Measurements from ENCODE around the gene CYTH1. TPM values are rescaled to one million over a fixed set of nuclear protein-coding genes. Genes with fewer than 3 reads are reported as not detected.

CYTH1 gene
- total RNA-seq, 1 donor from 2014 or later = 103 TPM

DNA sequence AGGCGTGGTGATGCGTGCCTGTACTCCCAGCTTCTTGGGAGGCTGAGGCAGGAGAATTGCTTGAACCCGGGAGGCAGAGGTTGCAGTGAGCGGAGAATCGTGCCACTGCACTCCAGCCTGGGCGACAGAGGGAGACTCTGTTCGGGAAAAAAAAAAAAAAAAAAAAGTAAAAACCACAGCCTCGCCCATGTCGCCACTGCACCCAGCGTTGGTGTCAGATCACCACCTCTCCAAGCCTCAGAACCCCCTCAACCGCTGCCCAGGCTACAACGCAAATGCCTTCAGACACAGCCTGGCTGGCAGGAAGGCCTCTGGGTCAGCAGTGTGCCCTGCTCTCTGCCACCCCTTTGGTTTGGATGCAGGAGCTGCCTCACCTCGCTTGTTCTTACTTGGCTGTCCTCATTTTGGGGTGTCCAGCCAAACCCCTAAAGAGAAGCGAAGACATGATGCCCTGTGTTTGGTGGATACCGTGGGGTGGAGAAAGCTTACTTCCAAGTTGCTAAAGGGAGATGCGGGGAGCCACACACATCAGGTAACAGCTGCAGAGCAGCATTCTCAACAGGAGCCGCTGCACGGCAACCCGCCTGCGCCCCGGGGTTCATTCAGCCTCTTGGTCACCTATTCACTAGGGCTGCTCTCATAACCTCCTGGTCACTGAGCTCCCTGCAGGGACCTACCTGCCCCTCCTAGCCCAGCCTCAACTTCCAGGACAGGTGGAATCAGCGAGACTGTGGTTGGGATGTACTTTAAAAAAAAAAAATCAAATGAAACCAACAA lies 13.0 kb upstream of the CYTH1 start:
- peaks cover 30% of the 10 kb centered on the region for H3K4me1 ChIP-seq
- TF ChIP-seq, protein P1, sequence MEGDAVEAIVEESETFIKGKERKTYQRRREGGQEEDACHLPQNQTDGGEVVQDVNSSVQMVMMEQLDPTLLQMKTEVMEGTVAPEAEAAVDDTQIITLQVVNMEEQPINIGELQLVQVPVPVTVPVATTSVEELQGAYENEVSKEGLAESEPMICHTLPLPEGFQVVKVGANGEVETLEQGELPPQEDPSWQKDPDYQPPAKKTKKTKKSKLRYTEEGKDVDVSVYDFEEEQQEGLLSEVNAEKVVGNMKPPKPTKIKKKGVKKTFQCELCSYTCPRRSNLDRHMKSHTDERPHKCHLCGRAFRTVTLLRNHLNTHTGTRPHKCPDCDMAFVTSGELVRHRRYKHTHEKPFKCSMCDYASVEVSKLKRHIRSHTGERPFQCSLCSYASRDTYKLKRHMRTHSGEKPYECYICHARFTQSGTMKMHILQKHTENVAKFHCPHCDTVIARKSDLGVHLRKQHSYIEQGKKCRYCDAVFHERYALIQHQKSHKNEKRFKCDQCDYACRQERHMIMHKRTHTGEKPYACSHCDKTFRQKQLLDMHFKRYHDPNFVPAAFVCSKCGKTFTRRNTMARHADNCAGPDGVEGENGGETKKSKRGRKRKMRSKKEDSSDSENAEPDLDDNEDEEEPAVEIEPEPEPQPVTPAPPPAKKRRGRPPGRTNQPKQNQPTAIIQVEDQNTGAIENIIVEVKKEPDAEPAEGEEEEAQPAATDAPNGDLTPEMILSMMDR (IDR thresholded peaks at IDR 0.05) = no peak
- intact Hi-C loops (cut with DNase I) = no loop called here
- H3K36me3 ChIP-seq = peaks cover 60% of the 10 kb centered on the region
- H3K9me3 ChIP-seq = no peaks in the 10 kb centered on the region
- DNase-seq (no peak), ATAC-seq (no peak)
- no peak overlapping the region for H3K4me3 ChIP-seq
- H3K27ac ChIP-seq = no peak overlapping the region
- H3K27me3 ChIP-seq = no peaks in the 10 kb centered on the region

DNA sequence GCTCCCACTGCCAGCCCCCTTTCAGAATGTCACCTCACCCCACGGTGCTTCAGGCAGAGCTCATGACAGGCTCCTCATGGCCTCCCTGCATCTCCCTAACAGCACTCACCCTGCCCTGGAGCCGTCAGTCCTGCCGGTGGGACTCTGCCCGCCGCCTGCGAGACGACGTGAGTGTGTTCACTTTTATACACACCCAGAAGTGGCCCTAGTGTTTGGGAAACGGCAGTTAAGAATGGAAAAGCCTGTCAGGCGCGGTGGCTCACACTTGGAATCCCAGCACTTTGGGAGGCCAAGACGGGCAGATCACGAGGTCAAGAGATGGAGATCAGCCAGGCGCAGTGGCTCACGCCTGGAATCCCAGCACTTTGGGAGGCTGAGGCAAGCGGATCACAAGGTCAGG lies 12.3 kb upstream of the CYTH1 start:
- intact Hi-C loops (cut with DNase I) = no loop called here
- peaks cover 37% of the 10 kb centered on the region for H3K4me1 ChIP-seq

DNA sequence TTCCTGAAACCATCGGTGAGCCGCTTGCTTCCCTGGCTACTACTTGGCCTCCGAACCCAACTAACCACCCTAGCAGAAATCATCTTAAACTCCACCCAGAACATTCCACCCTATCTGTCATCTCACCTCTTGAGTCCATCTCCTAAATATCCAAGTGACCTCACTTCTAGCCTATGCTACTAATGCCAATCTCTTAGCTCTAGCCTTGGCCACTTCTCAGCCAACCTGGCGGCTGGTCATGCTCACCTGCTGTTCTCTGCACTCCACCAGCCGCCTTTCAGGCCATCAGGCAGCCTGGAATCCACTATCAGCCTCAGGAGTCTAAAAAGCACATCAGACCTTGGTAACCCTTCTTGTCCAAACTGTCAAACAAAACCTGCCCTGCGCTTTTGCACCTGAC lies 11.9 kb upstream of the CYTH1 start:
- Histone ChIP-seq H3K36me3 (peaks cover 60% of the 10 kb centered on the region), H3K27me3 (no peaks in the 10 kb centered on the region), H3K4me3 (no peak overlapping the region), H3K9me3 (no peaks in the 10 kb centered on the region), H3K4me1 (peaks cover 41% of the 10 kb centered on the region), H3K27ac (no peak overlapping the region)
- no peak for DNase-seq
- TF ChIP-seq, protein P1 (IDR thresholded peaks at IDR 0.05) = no peak
- intact Hi-C loops (cut with DNase I) = no loop called here
- ATAC-seq = no peak

More for the DNA sequence above, 12.3 kb upstream of the CYTH1 start:
- DNase-seq = no peak
- Histone ChIP-seq H3K9me3 (no peaks in the 10 kb centered on the region), H3K27ac (no peak overlapping the region), H3K4me3 (no peak overlapping the region), H3K36me3 (peaks cover 60% of the 10 kb centered on the region), H3K27me3 (no peaks in the 10 kb centered on the region)
- no peak for ATAC-seq
- TF ChIP-seq, protein P1 (IDR thresholded peaks at IDR 0.05) = no peak

DNA sequence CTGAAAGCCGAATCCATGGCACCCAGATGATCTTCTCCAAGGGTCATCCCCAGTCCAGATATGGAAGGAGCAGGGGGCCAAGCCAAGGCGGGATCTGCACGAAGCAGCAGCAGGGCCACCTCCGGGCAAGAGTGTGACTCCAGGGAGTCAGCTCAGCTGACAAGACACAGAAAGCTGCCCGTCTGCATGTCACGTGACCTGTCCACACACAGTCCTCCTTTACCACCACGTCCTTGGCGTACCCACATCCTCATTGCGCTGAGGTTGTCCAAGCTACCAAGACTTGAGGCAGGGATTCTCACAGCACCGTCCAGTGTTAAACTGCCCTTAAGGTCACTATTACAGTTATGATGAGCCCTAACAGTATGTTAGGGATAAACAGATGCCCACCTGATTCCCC lies 11.3 kb upstream of the CYTH1 start:
- Histone ChIP-seq H3K4me3 (no peak overlapping the region), H3K9me3 (no peaks in the 10 kb centered on the region), H3K27ac (no peak overlapping the region), H3K4me1 (peaks cover 42% of the 10 kb centered on the region), H3K36me3 (peaks cover 54% of the 10 kb centered on the region), H3K27me3 (no peaks in the 10 kb centered on the region)
- ATAC-seq = no peak
- no peak for DNase-seq
- intact Hi-C loops (cut with DNase I) = no loop called here
- TF ChIP-seq, protein P1 (IDR thresholded peaks at IDR 0.05) = no peak

DNA sequence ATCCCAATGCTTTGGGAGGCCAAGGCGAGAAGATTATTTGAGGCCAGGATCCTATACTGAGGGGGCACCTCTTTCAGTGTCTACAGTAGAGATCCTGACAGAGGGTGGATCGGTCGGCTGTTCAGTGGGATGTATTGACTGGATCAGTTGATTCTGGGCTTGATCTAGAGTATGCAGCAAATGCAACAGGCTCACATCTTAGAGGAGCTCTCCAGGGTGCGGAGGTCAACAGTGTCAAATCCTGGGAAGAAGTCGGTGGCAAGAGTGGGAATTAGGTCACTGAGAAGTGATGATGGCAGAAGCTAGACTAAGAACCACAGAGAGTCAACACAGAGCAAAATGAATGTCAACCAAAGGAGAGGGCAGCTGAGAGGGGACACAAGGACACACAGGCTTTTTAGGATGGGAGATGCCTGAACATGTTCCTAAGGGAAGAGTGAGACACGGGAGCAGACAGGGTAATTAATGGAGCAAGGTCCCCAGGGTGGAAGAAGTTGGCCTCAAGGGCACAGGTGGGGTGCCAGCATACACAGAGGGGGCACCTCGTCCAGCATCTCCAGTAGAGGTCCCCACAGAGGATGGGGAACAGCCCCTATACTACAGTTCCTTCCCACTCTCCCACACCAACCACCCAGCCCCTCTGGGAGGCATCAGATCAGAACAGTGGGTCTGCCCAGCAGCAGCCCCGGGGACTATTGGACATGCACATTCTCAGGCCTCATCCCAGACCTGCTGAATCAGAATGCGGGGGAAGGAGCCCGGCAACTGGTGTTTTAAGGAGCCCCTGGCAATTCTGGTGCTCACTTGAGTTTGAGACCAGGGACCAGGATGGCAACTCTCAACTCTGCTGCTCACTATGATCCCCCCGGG lies 10.0 kb upstream of the CYTH1 start:
- Histone ChIP-seq H3K4me3 (no peak overlapping the region), H3K9me3 (no peaks in the 10 kb centered on the region), H3K4me1 (peaks cover 41% of the 10 kb centered on the region), H3K27me3 (no peaks in the 10 kb centered on the region), H3K27ac (peak overlapping the region; percentile 70), H3K36me3 (peaks cover 43% of the 10 kb centered on the region)
- intact Hi-C loops (cut with DNase I) = no loop called here
- TF ChIP-seq, protein P1 (IDR thresholded peaks at IDR 0.05) = no peak
- ATAC-seq (no peak), DNase-seq (no peak)
